Hematopoietic multipotent progenitor cell treated with erythropoietin and hydrocortisone succinate and interleukin-3 and kit ligand, for 17 days (in vitro differentiated cells): ENCODE data around the gene FTSJ1.
"Not testable (repeated sequence)": the region's sequence is repeated elsewhere in the genome, so short reads cannot be mapped to it uniquely, and the experiment has no call there.

Experiments used
- DNase-seq: peaks from one replicate; pipeline ENCODE4 v3.0.0-alpha.2; 2015; ENCODE audit warnings: low spot score

FTSJ1 gene, protein sequence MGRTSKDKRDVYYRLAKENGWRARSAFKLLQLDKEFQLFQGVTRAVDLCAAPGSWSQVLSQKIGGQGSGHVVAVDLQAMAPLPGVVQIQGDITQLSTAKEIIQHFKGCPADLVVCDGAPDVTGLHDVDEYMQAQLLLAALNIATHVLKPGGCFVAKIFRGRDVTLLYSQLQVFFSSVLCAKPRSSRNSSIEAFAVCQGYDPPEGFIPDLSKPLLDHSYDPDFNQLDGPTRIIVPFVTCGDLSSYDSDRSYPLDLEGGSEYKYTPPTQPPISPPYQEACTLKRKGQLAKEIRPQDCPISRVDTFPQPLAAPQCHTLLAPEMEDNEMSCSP

DNA sequence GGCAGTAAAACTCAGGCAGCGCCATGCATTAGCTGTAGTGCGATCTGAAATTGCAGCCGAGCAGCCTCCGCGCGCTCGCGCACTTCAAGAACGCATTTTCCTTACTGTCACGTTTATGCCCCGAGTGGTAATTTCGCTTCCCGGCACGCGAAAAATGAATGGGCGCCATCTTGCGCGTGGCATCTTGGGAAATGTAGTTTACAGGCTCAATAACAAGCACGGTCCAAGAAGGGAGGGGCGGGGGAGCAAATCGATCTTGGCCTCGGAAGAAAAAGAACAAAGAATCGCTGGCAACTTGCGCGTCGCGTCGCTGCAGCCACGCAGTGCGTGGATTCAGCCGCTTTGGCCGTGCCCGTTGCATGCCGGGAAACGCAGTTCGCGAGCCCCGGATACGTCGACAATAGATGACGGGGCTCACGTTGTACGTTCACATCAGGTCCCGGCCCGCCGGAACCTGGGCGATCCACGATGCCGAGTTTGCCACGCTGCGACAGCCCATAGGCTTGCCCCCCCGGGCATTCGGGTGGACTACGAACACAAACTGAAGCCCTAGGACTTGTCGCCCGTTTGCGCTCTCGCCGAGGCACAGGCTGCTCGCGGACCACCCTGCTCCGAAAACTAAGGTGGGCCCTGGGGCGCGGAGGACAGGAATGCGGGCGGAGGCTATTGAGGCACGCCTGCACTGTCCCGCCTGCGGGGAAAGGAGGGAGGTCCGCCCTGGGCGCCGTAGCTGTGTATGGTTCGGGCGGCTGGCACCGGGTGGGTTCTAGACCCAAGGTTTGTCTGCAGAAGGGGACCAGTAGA is at the start of gene FTSJ1:
TSS of gene FTSJ1 (plus strand) at position 426 of the 804 bp plus-strand sequence. CDS start 1,849 bp downstream, outside the sequence.
- peak; percentile 73 for DNase-seq

DNA sequence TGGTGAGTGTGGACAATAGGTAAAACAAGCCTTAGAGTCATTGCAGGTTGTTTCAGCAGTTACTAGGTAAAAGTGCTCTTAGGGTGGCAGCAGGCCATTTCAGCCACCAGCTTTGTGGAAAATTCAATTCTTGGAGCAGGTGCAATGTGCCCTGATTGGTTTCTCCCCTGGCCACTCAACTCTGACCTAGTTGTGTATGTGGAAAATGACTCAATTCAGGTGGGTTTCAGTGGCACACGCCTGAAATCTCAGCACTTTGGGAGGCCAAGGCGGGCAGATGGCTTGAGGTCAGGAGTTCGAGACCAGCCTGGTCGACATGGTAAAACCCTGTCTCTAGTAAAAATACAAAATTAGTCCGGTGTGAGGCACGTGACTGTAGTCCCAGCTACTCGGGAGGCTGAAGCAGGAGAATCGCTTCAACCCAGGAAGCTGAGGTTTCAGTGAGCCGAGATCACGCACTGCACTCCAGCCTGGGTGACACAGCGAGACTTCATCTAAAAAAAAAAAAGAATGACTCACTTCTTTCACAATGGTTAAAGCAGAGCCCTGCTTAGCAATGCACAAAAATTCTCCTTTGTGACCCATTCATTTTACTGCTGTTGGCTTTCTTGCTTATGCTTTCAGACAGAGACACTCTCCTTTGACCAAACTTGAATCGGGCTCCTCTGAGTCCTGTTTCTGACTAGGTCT is 48.8 kb upstream of the FTSJ1 start:
- not testable (repeated sequence) for DNase-seq

DNA sequence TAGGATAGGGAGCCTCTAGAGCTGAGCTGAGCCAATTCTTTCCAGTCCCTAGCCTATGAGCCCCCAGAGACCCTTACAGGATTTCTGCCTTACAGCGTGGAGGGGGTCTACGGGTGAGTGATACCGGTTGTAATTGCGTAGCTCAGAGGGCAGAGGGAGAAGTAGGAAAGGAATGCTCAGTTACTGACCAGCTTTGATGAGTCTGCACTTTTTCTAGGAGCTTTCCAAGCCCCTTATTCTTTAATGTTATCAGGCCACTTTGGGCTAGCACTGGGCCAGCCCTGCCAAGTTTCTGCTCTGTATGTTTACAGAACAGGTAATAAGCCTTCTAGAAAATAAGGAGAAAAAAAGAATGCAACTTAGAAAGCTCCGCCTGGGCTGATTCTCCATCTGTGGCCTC is 46.4 kb upstream of the FTSJ1 start:
- not testable (repeated sequence) for DNase-seq

DNA sequence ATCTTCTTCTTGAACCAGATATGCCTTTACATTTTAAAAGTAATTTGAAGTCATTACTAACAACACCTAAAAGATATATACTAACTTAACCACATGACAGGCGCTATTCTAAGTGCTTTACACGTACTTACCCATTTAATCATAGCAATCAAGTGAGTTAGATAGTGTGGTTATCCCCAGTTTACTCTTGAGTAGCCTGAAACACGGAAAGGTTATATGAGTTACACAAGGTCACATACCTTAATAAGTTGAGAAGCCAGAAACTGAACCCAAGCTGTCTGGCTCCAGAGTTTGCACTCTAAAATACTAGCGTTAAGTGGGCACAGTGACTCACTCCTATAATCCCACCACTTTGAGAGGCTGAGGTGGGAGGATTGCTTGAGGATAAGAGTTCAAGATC is 45.8 kb upstream of the FTSJ1 start:
- not testable (repeated sequence) for DNase-seq

DNA sequence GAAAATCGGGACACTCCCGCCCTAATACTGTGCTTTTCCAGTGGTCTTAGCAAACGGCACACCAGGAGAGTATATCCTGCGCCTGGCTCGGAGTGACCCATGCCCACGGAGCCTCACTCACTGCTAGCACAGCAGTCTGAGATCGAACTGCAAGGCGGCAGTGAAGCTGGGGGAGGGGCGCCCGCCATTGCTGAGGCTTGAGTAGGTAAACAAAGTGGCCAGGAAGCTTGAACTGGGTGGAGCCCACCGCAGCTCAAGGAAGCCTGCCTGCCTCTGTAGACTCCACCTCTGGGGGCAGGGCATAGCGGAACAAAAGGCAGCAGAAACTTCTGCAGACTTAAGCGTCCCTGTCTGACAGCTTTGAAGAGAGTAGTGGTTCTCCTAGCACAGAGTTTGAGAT is 42.3 kb upstream of the FTSJ1 start:
- DNase-seq, result not testable (repeated sequence)

DNA sequence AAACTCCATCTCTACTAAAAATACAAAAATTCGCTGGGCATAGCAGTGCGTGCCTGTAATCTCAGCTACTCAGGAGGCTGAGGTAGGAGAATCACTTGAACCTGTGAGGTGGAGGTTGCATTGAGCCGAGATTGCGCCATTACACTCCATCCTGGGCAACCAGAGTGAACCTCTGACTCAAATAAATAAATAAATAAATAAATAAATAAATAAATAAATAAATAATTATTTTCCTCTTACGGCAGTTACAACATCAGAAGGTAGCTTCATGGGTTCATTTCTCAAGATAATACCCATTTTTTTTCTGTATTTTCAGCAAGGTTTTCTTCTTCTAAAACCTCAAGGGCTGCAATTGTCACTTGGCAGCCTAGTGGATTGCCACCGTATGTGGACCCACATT is 28.8 kb upstream of the FTSJ1 start:
- not testable (repeated sequence) for DNase-seq

DNA sequence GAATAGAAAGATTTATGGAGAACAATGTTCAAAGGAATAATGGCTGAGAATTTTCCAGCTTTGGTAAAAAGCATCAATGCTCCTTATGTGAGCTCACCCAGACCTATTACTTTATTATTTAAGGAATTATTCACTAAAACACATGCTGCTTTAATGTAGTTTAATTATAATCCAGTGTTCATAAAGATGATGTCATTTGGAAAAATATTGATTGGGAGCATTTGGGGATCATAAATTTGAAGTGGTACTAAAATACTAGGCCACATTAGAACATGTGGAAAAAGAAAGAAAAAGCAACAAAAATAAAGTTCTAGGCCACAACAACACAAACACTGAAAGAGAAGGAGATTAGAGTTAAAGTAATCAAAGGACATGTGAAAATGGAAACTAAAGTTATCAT is 25.9 kb upstream of the FTSJ1 start:
- DNase-seq, result no peak

DNA sequence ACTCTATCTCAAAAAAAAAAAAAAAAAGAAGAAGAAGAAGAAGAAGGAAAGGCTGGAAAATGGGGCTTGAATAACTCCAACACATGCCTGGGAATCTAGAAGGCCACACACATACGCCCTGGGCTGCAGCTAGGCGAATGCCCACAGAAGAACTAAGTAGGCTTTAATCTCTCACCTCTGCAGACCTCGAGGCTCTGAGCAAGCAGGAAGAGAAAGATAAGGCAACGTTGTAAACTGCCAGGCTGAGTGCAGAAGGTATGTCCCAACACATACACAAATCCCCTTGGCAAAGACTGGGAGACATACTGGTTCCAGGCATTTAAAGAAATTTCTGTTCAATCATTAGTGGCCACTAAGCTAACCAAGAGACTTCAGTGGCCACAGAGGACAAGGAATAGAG is 24.3 kb upstream of the FTSJ1 start:
- no peak for DNase-seq

DNA sequence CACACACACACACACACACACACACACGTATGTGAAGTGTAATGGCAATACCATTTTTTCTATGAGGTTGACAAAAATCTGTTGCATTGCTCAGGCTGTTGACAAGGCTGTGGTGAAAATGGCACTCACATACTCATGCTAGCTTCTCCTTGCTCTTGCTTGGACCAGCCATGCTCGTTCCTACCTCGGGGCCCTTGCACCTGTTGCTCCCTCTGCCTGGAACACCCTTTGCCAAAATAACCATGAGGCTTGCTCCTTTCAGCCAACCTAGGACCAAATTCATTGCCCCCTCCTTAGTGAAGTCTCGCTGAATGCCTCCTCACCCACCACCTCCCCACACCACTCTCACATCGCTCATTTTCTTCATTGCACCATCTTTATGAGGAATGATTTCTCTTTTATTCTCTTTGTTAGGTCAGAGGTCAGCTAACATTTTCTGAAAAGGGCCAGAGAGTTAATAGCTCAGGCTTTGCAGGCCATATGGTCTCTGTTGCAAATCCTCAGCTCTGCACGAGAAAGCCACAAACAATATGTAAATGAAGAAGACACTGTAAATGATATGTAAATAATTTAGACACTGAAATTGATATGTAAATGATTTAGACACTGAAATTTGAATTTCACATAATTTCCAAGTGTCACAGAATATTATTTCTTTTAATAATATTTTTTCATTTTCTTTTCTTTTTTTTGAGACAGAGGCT is 19.2 kb upstream of the FTSJ1 start:
- no peak for DNase-seq

DNA sequence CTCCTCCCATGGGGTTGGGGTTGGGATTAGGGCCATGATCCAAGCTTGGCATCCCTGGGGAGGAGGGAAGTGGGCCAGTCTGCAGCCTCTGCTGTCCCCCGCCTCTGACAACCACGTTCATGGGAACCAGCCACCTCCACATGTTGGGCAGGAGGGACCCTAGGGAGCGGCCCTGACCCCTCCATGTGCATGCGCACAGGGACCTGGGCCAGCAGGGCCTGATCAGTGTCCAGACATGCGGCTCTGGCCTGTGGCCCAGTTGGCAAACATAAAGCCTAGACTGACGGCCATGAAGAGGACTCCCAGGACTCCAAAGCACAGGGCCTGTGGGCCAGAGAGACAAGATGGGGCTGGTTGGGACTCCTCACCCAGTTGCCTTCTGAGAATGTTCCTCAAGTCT is 17.3 kb upstream of the FTSJ1 start:
- DNase-seq, result no peak

DNA sequence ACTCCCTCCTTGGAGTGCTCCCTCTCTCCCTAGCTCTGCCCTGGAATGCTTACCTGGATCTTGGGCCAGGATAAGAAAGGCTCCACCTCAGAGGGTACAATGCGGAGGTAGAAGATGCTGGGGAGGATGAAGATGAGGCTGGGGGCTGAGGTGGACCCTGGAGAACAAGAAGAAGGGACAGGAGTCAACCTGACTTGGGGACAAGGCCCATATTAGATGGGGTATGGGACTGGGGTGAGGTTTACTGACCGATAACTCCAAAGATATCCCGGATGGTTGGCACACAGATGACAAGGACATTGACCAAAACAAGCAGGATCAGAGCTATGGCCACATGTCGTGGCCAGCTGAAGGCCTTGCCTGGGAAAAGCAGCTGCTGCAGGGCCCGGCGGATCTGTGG is 16.5 kb upstream of the FTSJ1 start:
- no peak for DNase-seq

DNA sequence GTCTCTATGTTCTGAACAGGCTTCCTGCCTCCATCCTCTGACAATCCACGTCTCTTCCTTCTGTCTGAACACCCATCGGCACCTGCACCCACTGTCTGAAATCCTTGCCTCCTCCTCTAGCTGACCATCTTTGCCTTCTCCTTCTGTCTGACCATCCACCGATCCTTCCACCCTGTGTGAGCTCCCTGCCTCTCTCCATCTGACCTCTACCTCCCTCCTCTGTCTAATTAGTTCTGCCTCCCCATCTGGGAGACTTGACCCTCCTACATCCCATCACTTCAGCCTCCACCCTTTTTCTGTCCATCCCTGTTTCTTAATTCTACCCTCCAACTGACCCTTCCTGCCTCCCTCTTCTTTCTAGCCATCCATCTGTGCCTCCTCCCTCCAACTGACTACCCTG is 16.0 kb upstream of the FTSJ1 start:
- no peak for DNase-seq

DNA sequence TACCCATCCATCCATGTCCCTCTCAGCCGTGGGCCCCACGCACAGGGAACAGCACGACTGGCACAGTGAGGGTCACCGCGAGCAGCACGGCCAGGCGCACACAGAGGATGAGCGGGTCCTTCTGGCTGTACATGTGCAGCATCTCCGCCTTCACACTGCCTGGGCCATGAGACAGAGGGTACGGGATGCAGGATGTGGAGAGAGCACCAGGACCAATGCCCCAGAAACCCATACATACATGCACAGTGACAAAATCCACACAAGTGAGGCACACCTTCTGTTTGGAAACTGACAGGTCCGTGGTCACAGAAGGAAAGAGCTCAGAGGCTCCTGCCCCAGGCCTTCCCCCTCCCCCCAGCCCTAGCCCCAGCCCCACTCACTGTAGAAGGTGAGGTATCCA is 15.4 kb upstream of the FTSJ1 start:
- no peak for DNase-seq

DNA sequence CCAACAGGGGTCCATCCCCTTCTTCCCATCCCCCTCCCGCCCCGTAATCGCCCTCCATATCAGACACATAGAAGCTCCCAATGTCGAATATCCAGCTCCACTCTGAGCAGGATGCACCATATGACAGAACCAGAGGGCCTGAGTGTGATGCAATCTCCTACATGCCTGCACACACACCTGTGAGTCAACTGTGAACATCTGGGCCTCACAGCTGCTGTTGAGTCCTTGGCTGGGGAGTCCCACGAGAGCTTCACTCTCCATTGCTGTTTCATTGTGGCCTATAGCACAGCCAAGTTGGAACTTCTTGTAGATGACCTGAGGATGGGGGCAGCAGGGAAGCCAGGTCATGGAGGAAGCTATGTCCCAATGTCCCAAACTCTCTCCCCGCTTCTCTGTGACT is 14.2 kb upstream of the FTSJ1 start:
- DNase-seq, result no peak

DNA sequence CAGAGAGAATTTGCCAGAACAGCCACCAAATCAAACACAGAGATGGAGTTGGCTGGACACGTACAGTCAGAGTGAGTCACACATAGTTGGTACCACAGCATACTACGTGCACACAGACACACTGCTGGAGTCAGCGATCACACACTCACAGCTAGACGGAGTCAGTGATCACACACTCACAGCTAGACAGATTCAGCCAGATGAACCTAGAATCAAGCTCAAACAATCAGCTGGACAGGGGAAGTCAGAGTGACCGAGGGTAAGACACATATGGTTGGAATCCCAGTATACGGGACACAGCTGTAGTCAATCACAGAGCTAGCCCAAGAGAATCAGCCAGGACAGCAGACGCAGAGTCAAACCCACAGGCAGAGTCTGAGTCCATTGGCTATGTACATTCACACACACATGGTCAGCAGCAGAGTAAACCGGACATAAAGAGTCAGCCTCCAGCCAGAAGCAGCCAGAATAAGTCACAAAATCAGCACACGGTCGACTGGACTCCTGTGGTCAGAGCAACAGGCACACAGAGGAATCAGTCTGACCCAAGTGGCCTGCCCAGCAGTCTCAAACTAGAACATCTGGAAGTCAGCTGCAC is 10.6 kb upstream of the FTSJ1 start:
- no peak for DNase-seq

DNA sequence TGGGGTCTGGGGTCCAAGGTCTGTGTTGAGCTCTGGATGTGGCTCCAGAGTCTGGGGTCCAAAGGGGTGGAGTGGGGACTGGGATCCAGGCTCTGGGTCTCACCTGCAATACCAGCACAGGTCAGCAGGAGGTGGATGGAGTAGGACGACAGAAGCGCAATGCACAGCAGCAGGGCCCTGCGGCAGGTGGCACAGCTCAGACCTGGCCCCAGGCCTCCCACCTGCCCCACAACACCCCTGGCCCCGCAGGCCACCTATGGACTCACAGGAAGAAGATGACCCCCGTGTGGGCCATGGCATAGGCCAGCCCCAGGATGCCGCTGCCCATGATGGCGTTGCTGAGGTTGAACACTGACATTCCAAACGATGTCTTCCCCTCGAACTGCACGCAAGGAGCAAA is 9.3 kb upstream of the FTSJ1 start:
- peak; percentile 43 for DNase-seq

DNA sequence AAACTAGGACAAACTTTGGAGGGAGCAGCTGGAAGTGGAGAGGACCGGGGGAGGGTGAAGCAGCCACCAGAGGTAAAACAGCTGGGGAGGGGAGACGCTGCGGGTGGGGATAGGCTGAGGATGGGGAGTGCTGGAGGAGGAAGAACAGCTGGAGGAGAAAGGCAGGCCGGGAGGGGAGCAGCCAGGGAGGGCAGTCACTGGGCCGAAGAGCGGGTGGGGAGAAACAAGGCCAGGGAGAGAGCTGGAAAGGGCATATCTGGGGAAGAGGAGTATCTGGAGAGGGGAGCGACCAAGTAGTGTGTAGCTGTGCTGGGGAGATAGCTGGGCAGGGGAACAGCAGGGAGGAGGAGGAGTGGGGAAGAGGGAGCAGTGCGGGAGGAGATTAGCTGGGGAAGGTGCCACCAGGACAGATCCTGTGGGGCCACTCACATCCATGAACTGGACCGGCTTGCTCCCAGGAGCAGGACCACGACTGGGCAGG is 8.7 kb upstream of the FTSJ1 start:
- DNase-seq, result peak; percentile 41

DNA sequence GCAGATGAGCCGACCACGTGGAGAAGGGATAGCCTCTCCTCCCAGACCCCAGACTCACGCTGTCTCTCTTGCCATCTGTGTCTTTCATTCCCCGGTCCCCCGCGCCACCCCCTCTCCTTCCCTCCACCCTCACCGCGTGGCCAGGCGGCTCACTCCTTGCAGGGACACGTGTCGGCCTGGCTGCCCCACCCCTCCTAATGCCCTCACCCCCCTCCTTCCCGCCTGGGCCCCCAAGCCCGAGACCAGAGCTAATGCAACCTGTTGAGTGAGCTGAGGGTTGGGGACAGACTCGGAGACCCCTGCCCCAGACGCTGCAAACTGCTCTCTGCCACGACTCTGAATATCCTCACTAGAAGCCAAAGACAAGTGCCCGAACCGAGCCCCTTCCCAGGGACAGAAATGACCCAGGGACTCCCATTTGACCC is 7.7 kb upstream of the FTSJ1 start:
- peak; percentile 36 for DNase-seq

DNA sequence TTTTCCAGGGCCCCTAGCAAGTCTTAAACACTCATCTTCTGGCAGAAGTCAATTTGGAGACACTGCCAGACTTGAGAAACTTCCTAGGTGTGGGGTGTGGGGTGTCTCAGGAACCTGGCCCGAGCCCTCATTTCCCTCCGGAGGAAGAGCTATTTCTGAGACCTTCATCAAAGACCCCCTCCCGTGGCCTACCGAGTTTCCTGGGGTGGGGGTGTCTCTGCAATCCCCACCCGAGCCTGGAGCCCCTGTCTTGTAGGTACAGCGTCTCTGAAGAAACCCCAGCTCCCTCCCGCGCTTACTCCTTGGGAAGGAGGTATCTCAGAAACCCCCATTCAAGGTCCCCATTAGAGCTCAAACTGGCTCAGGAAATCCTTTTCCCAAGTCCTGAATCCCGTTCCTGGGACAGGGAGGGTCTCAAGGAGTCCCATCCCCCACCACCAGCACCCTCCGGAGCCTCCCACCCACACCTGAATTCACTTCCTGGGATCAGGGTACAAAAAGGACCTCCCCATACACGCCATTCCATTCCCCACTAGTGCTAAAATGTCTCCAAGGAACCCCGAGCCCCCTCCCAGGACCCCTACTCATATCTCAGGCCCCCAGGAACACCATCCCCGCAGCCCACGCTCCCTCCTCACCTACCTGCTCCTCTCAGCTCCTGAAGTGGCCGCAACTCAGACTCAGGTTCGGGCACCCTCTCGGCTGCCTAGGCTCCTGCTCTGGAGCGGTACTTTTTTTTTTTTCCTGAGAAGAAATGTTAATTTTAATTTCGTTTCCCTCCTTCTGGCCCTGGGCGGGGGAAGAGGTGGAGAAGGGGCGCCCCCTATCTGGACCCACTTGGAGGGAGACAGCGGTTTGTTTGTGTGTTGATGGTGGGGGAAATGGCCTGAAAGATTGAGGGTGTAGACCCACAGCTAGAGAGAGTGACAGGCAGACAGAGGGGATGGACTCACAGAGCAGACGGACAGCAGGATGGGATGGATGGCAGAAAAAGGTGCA is 7.0 kb upstream of the FTSJ1 start:
- peak; percentile 63 for DNase-seq

DNA sequence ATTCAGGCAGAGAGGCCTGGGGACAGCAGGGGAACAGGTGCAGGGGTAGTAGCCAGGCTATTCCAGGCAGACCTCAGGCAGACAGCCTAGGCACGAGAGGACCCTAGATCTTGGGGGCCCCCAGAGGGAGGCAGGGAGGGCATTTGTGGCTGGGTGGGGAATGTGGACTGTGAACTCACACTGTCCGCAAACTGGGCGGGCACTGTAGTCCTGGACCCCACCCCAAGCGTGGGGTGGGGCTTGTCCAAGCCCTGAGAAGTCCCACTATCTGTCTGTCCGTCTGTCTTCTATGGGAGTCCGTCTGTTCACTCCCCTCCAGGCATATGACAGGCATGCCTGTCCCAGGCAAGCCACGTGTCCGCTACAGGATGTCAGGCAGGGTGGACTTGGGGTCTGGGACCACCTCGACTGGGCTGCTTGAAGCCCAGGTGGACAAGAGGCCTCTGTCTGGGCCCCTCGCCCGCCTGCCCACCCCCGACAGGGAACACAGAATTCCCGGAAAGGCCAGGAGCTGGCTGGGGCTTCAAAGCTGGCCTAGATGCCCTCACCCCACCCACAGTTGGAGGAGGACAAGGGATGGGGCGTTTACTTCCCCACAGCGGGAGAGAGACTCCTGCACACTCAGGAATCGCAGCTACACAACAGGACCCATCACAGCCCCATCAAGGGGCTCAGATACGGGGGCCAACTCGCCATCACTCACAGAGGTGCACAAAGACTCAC is 5.7 kb upstream of the FTSJ1 start, which contains the start of gene SLC38A5:
TSS of gene SLC38A5 (minus strand) at position 151 of the 723 bp plus-strand sequence. CDS start 2,336 bp downstream, outside the sequence.
- DNase-seq, result peak; percentile 75
